DMS53 (cell line): ENCODE data around the gene WBP2.
A peak's percentile ranks its signal among the peaks of the same experiment; 100 is the strongest.

Experiments
- DNase-seq: peaks from one replicate; lab custom pipeline; 2025; lab: John Stamatoyannopoulos, UW

The WBP2 gene

DNA sequence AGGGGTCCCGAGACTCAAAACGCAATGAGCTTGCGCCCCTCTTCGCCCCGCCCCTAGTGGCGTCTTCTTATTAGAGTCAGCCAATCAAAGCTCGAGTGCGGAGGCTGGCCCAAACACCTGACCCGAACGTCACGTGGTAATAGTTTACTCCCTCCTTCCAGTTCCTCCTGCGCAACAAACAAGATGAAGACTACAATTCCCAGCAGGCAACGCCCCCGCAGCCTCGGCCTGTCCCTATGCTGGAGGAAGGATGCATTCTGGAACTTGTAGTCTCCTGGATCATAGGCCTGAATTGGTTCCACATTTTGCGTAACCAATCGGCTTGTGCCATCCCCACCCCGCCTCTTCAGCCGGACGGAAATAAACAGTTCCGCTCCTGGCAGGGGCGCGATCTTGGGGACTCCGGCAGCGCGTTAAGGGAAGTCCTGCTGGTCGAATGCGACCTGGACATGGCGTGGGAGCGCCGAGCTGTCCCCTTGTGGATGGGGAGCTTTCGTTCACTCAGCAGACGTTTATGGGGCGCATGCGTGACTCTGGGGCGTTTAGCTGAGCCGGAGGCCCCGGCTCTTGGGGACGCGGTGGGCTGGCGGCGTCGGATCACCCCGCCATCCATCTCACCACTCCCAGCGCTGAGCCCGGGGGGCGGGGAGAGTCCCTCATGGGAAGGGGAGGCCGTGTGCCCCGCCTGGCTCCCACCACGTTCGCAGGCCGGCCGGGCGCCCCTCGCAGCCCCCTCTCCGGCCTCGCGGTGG lies at the start of gene WBP2:
Gene WBP2 (minus strand): TSS at position 26 of the 752 bp plus-strand sequence. CDS start 38 bp downstream, outside the sequence.
- DNase-seq: peak; percentile 99

DNA sequence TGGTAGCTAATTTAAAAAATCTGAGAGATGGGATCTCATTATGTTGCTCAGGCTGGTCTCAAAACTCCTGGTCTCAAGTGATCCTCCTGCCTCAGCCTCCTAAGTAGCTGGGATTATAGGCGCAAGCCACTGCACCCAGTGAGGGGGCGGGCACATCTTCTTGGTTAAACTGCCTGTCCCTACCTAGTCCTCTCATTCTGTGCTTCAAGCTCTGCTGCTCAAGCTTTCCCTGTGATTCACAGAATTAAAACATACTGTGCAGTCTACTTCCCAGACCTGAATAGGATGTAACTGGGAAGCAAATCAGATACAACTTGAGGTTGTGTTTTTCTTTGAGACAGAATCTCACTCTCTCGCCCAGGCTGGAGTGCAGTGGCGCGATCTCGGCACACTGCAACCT lies 47.3 kb upstream of the WBP2 start:
- DNase-seq: no peak

DNA sequence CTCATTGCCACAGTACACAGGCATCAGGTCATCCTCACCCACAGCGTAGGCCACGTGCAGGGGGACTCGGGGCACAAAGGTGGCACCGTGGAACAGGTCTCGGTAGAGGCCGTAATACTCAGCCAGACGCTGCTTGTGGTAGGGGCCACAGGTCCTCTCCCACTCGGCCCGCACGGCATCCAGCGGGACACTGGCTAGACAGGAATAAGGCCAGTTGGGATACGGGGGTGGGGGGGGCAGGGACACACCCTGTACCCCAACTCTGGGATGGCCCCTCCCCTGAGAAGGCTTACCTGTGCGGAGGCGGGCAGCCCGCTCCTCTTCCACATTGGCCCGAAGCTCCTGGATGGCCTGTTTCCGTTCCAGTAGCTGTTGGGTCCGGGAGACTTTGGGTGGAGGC lies 46.6 kb upstream of the WBP2 start:
- no peak for DNase-seq

DNA sequence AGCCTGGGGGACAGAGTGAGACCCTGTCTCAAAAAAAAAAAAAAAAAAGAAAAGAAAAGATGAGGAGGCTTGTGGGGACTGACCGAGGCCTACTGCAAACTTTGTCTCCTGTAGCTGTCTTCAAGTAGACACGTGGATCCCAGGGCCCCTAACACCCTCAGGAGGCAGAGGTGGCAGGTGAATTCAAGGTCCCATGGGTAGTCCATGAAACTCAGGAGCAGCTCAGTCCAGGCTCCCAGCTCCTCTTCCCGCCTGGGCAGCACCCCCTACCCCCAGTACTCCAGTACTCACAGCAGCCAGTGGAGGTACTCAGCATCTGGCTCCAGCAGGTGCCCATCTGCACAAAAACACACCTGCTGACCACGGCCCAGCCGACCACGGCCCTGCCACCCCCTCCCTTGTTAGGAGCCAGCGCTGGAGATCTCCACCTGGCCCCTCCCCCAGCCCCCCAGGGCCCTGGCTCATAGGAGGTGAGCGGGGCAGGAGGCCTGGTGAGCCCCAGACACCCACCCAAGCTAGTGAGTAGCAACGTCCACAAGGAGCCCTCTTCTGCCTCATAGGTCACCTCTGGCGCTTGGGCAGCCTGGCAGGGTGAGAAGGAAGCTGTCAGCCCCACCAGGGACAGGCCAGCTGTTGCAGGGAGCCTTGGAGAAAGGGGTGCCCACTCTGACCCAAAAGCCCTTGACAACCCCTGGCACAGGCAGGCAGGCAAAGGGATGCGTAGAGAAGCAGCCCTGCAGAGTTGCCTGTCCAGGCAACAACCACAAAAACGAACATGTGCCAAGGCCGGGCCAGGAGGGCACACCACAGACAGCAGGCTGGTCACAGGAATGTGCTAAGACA lies 45.8 kb upstream of the WBP2 start:
- DNase-seq: no peak

DNA sequence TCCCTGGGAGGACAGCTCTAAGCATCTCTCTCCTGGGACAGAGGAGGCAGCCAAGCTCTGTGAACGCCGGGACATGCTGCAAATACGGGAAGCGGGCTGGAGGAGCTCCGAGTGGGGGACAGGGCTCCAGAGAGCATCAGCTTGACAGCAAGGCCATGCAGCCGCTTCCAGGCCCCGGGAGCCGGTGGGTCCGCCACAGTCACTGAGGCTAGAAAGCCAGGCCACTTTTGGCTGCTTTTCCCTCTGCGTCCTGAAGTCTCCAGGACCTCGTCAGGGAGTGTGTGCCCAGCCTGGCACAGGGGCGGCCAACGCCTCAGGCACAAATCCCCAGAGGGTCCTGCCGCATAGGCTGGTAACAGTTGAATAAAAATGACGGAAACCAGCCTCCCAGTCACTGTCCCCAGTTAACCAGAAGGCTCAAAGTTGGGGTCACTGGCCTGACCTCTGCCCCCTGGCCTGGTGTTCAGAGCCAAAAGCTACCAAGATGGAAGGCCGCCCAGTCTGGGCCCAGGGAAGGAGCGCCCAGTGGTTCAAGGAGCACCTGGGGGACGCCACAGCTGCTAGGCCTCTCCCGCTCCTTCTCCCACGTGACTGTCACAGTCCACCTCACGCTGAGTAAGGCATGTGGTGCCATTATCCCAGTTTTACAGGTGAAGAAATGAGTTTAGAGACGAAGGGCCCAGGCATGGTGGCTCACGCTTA lies 44.8 kb upstream of the WBP2 start:
- DNase-seq: no peak

DNA sequence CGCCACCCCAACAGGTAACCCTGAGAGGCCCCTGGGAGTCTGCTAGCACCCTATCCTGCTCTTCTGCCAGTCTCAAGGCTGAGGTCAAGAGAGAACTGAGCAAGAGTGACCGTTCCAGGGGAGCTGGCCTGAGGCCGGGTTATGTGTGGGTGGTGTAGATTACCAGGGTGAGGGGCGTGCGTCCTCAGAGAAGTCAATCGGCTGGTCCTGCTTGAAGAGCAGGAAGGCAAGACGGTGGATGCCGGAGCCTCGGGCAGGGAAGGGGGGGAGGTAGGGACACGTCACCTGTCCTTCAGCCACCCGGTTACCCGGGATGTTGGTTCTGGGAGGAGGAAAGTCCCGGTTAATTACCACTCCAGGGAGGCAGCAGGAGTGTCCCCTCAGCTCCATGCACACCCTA lies 44.2 kb upstream of the WBP2 start:
- DNase-seq: no peak

DNA sequence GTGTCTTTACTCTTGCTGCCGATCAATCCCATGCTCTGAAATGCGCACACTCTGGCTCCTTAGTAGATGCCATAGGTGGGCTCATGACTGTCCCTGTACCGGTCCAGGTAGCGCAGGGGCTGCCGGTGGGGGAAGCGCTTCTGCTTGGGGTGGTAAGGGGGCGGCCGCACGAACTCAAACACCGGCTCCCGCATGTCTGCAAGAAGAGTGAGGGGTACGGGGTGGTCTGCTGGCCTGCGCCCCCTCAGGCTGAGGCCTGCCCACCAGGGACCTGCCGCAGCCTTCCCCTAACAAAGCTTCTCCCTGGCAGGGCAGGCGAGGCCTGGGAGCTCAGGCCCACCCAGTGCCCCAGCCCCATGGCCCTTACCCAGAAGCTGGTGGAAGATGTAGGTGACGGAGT lies 43.7 kb upstream of the WBP2 start:
- no peak for DNase-seq

DNA sequence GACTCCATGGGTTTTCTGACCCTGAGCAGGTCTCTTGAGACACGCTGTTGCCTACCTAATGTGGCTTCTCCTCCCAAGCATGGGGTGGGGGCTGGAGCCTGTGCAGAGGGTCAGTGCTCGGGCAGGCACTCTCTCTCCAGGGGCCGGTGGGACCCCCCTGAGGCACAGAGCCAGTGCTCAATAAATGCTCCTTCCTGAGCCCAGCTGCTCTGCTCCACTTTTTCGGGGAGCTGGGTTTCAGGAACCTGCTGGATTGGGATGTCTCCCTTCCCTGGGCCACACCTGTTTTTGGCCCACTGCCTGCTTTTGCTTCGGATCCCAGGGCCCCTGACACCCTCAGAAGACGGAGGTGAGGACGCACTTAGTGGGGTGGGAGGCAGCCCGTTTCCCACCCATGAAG lies 42.9 kb upstream of the WBP2 start:
- DNase-seq: no peak

DNA sequence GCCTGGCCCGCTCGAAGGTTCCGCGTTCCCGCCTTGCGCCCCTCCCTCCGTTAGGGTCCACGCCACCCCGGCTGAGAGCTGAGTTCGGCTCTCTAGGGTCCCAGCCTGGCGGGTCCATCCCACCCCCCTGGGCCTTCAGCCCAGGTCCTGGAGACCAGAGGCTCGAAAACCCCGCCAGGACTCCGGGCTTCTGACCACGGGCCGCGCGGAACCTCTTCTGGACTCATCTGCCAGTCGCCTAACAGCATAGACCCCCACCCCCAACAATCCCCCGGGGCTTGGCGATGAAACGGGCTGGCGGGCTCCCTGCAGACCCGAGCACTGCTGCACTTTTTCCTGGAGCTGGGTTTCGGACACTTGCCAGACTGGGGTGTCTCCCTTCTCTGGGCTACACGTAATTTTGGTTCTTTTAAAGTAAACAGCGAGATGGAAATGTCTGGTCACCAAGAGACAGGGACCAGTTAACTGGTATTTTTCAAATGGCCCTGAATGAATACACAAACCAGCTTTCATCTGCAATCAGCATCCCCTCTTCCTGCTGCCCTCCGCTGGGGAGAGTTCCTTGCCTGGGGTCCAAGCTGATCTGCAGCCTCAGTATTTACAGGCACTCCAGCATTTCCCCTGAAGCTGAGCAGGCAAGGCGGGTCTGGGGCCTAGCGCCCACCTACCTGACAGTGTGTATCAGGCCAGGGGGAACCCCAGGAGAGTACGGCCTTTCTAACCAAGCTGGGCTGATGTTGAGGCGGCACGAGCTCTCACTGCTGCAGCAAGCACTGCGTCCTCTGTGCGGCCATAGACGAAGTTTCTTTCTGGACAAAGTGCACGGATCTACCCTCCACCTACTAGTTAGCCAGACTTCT lies 42.3 kb upstream of the WBP2 start:
- no peak for DNase-seq

DNA sequence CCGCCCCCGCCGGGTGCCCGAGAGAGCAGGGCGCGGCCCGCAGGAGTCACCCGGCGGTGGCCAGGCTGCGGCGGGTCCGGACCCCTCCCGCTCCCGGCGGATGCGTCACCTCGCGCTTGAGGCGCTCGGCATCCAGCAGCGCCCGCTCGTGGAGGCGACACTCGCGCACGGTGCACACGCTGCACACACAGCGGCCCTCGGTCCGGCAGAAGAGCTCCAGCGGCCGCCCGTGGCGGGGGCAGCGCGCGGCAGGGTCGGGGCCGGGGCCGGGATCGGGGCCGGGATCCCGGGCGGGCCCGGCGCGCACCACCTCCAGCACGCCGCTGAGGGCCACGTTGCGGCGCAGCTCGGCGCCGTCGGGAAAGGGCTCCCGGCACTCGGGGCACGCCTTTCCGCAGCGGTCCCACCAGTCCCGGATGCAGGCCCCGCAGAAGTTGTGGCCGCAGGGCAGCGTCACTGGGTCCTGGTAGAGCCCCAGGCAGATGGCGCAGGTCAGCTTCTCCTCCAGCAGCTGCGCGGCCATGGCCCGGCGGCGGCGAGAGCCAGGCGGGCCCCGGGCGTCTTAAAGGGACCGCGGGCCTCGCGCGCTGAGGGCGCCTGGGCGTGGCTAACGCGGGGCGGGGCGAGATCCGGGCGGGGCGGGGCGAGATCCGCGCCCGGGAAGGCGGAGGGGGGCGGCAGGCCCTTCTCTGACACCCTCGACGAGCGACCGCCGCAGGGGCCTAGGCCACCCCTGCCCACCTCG lies 41.5 kb upstream of the WBP2 start, which contains the start of gene TRIM65:
Gene TRIM65 (minus strand): TSS at position 537 of the 745 bp plus-strand sequence. CDS start 14 bp downstream, at position 523.
- peak; percentile 91 for DNase-seq

DNA sequence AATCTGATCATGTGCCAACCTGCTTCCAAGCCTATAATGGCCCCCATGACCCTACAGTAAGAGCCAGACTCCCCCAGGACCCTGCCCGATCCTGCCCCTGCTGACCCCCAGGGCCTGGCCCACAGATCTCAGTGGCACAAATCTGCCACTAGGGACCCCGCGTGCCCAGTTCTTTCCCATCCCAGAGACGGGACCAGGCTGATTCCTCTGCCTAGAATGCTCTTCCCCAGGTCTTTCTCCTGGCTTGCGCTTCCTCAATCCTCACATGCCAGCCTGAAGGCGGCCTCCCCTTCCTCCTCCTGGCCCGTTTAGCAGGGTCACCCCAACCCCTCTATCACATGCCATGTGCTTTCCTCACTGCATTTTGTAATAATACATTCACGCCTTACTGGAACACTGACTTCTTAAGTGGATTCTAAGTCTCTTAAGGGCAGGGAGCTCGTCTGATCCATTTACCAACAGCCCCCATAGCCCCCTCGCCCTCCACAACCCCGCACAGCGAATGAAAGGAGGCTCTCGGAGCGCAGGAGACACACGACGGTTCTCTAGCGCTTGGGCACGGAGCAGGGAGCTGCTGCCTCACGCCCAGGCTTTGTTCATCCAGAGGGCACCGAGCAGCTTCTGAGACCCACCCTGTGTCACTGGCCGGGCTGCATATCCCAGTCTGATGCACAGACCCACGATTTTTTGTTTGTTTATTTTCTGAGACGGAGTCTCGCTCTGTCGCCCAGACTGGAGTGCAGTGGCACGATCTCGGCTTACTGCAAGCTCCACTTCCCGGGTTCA lies 40.4 kb upstream of the WBP2 start:
- DNase-seq: peak; percentile 27

DNA sequence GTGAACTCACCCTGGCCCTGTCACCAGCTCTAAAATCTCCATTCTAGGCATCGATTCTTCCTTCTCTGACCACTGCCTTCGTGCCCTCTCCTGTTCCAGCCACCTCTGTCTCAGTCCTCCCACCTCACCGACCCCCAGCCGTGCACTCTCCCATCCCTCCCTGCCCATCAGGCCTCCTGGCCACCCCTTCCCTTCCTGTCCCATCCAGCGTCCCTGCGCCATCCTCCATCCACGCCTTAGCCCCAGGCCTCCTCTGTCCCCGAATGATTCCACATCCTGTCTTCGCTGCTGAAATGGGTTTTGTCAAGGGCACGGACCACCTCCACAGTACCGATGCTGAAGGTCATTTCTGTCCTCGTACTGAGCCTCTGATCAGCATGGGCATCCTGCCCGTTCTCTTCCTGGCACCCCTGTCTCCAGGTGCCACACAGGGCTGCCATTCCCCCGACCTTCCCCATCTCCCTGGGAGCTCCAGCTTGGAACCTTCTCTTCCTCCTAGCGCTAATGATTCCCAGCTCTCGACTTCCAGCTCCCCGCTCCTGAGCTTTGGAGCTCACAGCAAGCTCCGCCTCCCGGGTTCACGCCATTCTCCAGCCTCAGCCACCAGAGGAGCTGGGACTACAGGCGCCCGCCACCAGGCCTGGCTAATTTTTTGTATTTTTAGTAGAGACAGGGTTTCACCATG lies 39.1 kb upstream of the WBP2 start:
- no peak for DNase-seq

DNA sequence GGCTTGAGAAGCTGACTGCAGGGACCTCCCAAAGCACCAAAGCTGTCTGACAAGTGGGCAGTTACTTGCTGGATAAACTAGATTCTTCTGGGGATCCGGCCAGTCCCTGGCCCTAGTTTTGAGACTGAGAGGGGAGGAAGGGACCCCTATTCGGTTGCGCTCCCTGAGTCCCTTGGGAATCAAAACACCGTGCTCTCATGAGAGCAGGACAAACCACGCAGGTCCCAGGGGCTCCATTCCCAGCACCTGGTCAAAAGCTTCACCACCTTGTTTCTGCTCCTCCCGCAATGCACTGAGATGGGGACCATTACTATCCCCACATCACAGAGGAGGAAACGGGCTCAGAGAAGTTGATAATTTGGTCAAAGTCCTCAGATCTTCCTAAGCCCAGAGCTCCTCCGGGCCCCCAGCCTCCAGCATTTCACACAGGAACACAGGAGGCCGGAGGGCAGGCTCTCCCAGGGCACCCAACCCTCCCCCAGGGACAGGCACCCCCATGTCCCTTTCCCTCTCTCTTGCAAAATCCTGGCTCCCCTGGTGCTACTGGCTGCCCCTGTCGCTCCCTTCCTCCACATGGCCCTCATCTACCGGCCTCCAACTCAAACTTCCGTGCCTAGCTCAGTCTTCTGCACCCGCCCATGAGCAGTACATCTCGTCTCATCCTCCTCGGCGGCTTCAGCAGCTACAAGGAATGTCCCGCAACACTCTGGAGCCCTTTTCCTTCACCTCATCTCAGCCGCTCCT lies 38.3 kb upstream of the WBP2 start:
- DNase-seq: no peak

DNA sequence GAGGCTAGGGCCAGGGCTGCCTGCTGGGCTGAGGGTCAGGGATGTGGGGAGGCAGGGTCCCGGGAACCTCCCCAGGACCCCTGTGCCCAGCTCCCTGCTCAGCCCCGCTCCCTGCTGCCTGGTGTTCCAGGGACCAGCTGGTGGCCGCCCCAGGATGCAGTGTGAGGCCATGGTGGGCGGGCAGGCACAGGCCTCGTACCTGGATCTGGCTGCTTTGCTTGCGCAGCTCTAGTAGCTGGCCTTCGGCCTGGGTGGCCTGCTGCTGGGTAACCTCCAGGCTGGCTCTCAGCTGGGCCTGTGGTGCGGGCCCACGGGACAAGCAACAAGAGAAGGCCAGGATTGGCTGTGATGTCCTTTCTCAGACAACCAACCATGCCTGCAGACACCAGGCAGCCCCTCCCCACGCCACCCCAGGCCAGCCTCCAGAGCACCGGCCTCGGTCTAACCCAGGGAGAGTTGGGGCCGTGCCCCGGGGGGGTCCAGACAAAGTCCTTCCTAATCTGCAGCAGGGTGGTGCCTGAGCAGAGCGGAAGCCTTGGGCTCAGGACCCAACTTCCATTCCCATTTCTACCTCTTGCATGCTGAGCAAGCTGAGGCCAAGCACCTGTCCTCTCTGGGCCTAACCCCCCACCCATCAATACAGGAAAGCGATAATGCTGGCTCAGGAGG lies 37.6 kb upstream of the WBP2 start:
- no peak for DNase-seq

DNA sequence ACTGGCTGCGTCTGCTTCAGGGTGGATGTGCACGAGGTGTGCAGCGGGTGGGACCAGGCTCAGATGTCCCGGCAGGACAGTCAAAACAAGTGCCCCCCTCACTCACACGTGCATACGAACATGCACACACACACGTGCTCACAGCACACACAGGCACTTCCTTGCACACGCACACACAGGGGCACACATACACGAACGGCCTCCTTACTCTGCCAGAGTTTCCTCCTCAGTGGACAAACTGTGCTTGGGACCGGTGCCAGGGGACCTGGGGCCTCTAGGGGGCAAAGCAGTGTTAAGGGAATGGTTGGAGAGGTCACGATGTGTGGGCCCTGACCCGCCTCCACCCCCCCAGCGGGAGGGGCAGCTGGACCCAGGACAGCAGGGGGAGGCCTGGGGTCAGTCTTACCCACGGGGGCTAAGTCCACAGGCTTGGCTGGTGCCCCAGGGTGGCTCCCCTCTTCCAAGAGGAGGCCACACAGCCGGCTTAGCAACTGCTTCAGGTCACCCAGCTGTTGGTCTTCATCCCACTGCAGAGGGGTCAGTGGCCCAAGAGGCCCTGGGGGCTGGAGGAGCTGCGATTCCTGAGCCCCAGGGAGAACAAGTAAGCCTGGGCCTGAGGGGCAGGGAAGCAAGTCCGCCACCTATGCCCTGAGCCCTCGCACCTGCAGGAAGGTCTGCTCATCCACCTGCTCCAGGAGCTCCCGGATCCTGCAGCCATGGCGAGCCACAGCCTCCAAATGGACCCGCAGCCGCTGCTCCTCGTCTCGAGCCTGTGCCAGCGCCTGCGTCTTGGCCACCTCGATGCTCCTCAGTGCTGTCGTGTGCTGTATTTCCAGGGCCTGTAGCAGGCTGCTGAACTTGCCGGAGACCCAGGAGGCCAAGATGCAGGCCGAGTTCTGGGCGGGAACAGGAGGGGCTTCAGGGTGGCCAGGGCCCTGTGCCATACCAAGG lies 36.7 kb upstream of the WBP2 start:
- DNase-seq: no peak

DNA sequence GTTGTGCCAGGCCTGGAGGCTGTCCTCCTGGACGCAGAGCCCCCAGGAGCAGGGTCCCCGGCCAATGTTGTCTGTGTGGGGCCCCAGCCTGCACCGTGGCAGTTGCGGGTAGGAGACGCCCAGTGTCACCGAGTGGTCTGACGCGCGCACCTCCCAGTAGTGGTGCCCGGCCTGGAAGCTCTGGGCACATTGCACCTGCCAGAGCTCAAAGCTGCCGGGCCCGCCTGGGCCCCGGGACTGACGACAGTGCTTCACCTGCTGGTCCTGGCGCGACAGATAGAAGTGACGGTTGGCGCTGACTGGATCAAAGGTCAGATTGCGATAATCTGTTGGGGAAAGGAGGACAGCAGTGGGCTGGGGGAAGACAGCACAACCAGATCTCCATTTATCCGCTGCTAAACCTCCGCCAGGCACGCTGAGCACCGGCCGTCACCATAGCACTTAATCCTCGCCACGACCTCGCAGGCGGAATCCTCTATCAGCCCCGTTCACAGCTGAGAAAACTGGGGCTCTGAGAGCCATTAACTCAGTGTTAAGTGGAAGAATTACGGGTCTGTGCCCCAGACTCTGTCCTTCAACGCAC lies 36.0 kb upstream of the WBP2 start:
- no peak for DNase-seq

DNA sequence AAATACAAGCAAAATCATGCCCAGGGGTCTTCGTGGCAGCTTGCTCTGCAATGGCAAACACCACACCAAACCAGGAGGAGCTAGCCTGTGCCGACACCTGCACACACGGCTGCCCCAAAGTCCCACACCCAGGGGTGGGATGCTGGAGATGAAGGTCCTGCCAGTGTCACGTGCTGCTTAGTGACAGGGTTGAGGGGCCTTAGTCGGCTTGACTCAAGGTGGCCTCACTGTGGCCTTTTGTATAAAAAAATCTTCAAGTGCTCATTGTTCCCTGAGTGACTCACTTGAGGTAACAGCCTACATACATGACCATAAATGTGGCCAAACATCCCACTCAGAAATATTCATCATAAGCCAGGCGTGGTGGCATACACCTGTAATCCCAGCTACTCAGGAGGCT lies 34.3 kb upstream of the WBP2 start:
- peak; percentile 54 for DNase-seq
